GM19025 (cell line): ENCODE measurements around the gene REXO5.
A peak's percentile ranks its signal among the peaks of the same experiment; 100 is the strongest.
"Not testable (repeated sequence)": the region's sequence is repeated elsewhere in the genome, so short reads cannot be mapped to it uniquely, and the experiment has no call there.

Experiments used
- ATAC-seq: cut with Tn5 transposase; IDR thresholded peaks from one replicate; pipeline ENCODE4 v1.9.1; 2021; ENCODE audit warnings: mild to moderate bottlenecking, low read depth, moderate library complexity; ENCODE audit not compliant: unreplicated experiment

REXO5 gene

DNA sequence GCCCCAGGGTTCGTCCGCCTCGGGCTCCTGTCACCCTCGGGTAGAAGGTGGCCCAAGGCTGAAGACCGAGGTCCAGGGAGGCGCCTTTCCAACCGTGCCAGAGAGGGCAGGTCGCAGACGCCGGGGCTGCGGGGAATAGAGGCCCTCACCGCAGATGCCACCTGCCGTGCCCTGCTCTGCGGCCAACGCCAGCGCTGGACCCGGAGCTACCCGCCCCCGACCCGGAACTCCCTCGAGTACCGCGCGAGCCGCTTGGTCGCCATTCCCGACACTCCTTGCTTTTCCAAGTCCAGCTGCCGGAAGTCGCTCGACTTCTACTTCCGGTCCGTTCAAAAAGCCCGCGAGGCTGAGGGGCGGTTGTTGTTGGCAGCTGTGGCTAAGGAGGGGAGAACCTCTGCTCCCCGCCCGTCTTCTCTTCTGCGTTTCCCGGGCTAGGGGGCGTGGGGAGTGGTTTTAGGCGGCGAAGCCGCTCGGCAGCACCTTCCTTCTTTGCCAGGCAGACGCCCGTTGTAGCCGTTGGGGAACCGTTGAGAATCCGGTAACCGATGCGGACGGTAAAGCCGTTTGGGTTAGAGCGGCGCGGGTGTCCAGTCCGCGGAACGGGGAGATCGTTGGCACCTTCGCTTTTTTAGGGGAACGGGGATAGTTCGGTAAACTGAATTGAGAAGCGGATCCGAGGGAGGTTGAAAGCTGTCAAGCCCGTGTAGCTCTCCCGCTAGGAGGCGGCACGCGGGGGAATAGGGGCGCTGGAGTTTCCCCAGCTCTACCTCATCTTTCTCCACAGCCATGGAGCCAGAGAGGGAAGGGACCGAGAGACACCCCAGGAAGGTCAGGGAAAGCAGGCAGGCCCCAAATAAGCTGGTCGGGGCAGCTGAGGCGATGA lies at the start of gene REXO5, which contains the start of gene ERI2:
Gene REXO5, plus strand, starts transcription at position 360 of the 883 bp plus-strand sequence. Its CDS starts 427 bp downstream, at position 787.
Gene ERI2, minus strand, starts transcription at position 305 of the 883 bp plus-strand sequence. Its CDS starts 42 bp downstream, at position 263.
- ATAC-seq, result peak; percentile 77

DNA sequence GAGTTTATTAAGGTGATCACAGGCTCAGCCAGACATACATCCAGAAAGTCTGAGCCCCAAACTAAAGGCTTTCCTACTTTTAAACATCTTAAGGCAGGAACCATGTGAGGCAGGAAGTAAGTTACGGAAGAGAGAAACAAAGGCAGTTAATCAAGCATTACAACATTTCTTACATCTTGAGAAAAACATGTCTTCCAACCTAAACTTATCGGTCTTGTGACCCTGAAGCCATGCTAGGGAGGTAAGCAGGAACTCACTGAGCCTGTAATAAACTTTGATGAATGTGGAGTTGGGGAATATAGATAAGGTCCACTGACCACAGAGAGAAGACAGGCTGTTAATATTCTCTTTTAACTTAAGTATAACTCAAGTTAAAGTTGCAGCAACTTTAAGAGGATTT lies 46.0 kb upstream of the REXO5 start:
- ATAC-seq, result no peak

DNA sequence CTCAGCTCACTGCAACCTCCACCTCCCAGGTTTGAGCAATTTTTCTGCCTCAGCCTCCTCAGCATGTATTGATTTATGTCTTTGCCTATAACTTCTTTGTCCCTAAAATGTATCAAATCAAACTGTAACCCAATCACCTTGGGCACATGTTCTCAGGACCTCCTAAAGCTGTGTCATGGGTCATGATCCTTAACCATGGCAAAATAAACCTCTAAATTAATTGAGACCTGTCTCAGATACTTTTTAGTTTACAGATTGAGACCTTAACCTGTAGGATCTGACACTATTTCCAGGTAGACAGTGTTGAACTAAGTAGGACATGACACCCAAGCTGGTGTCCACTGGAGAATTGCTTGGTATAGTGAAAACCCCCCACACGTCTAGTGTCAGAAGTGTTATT lies 45.2 kb upstream of the REXO5 start:
- no peak for ATAC-seq

DNA sequence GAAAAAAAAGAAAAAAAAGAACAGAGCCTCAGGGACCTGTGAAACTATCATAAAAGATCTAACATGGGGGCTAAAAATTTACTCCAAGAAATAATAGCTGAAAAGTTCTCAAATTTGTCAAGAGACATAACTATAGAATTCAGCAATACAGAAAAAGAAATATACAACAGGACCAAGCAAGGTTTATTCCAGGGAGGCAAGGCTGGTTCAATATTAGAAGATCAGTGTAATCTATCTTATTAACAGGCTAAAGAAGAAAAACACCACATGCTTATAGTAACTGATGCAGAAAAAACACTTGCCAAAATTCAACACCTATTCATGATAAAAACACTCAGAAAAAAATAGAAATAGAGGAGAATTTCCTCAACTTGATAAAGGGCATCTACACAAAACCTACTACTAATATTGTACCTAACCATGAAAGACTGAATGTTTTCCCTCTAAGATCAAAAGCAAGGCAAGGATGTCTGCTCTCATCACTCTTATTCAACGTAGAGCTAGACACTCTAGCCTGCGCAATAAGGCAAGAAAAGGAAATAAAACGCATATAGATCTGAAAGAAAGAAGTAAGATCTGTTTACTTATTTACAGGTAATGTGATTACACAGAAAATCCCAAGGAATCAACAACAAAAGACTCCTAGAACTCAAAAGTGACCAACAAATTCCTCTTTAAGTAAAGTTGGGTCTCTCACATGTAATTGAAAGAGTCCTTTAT lies 43.8 kb upstream of the REXO5 start:
- ATAC-seq, result no peak

DNA sequence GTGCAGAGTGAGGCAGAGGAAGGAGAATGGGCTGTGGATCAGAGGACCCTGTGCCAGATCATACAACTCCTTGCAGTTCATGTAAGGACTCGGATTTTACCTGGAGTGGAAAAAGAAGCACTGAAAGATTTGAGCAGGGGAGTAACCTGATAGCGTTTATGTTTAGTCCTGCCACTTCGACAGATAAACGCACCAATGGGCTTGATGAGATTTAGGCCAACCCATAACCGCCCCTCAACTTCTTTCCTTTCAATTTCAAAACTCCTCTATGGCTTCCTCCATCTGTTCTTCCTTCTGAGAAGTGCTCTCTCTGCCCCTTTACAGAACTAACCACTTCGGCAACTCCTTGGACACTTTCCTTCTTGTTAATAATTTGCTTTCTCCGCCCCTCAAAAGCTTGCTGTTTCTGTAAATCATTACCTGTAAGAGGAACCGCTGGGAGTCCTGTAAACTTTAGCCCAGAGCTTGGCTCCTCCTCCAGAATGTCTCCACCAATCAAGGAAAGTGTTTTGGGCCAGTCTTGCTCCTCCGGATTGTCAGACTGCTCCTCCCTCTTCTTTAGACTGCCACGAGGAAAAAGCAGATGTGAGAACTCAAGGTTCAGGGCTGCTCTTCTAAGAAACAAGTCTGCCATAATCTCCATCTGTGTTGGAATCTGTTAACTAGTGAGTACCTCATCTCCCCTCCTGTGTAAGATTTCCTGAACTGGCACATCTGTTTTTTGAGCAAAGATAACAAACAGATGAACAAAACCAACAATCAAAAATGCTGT lies 42.7 kb upstream of the REXO5 start, which contains the start of gene ACSM3:
Gene ACSM3, plus strand, starts transcription at position 554 of the 772 bp plus-strand sequence. CDS start 6,021 bp downstream, outside the sequence.
- ATAC-seq, result peak; percentile 95

DNA sequence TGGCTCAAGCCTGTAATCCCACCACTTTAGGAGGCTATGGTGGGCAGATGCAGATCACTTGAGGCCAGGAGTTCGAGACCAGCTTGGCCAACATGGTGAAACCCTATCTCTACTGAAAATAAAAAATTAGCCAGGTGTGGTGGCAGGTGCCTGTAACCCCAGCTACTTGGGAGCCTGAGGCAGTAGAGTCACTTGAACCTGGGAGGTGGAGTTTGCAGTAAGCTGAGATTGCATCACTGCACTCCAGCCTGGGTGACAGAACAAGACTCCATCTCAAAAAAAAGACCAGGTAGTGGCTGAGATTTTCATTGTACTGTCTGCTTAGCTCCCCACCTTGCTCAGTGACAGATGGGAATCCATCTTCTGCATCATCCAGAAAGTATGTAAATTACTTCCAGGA lies 41.9 kb upstream of the REXO5 start:
- ATAC-seq, result not testable (repeated sequence)

- no peak for ATAC-seq
These were observed 40.6 kb upstream of the REXO5 start for GRCh38 chr16:20765732-20766131.

GRCh38 chr16:20766294-20766693 lies 40.0 kb upstream of the REXO5 start:
- no peak for ATAC-seq

GRCh38 chr16:20767577-20767976 lies 38.8 kb upstream of the REXO5 start:
- no peak for ATAC-seq

- no peak for ATAC-seq
These were observed 38.2 kb upstream of the REXO5 start for GRCh38 chr16:20768121-20768520.

- ATAC-seq, result no peak
These were observed 37.5 kb upstream of the REXO5 start for GRCh38 chr16:20768818-20769217.

DNA sequence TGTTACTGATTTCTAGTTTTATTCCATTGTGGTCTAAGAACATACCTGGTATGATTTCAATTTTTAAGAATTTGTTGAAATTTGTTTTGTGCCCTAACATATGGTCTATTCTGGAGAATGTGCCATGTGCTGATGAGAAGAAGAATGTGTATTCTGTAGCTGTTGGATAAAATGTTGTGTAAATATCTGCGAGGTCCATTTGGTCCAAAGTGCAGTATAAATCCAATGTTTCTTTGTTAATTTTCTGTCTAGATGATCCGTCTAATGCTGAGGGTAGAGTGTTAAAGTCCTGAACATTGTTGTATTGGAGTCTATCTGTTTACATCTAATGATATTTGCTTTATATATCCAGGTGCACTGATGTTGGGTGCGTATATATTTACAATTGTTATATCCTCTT lies 32.6 kb upstream of the REXO5 start:
- no peak for ATAC-seq

GRCh38 chr16:20774703-20775362 lies 31.5 kb upstream of the REXO5 start:
- no peak for ATAC-seq

DNA sequence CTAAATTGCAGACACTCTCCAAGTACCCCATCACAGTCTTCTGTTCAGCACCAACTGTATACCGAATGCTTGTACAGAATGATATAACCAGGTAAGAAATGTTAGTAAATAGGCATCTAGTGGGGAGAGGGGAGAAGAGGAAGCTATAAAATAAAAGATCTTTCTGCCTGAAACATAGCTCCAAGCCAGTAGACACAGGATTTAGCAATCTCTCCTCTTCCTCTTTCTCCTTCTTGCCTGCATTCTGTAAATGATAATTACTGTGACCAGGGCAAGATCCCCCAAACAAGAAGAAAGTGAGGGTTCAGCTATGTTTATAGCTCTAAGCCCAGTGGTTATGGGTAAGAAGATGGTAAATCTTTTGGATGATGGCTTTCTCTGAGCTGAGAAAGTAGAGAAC lies 24.6 kb upstream of the REXO5 start:
- no peak for ATAC-seq

DNA sequence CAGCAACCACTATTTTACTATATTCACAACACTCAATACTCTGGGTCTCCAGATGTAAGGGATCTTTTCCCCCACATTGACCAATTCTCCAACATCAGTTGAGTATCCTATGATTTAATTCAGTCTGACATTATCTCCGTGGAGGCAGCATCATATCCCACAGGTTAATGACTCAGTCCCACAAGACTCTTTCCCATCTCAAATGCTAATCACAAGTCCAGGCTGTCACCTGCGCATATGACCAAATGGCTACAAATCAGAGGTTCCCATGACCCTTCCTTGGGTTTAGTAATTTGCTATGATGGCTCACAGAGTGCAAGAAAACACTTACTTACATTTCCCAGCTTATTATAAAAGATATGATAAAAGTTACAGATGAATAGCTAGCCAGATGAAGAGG lies 23.9 kb upstream of the REXO5 start:
- ATAC-seq, result no peak

DNA sequence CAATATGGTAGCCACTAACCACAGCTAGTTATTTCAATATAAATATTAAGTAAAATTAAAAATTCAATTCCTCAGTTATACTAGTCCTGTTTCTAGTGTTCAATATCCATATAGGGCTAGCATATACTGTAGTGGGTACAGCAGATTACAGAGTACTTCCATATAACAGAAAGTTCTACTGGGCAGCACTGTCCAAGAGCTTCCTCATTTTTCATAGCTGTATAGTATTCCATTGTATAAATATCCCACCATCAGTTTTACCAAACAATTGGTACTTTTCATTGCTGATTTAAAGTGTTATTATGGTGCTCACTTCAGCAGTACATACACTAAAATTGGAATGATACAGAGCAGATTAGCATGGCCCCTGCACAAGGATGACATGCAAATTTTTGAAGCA lies 22.1 kb upstream of the REXO5 start:
- no peak for ATAC-seq

DNA sequence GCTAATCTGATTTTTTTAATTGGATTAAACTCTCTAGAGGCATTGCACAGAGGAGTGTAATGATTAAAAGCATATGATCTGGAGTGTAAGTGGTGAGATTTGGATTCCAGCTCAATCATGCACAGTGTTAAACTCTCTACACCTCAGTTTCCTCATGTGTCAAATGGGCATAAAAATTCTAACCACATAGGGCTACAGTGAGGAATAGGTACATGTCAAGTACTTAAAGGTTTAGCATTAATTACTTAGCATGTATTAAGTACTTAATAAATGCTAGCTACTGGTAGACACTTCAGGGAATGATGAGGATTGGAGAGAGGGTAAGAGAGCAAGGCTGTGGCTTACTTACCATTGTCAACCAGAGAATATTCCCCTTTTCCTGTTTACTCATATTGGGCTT lies 17.2 kb upstream of the REXO5 start:
- ATAC-seq, result no peak

DNA sequence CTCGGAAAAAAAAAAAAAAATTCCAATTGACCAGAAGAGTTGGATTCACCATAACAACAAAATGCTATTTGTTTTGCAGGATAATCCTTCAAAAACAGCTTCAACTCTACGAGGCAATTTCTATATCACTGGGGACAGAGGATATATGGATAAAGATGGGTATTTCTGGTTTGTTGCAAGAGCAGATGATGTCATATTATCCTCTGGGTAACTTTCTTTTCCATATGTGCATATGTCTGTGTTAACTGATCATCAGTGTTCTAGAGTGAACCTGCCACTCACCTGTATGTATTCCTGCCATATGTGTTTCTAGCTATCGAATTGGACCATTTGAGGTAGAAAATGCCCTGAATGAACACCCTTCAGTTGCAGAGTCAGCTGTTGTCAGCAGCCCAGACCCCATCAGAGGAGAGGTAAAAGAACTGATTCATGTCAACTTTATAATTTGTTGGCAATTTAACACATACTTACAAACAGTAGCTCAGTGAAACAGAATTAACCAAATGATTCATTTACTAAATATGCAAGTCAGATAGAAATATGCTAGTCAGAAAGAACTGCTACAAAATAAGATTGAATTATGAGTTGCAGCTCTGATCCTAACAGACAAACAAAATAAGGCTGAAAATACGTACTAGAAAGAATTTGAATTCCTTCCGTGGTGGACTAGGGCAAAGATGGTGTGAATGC lies 14.3 kb upstream of the REXO5 start:
- ATAC-seq, result no peak

DNA sequence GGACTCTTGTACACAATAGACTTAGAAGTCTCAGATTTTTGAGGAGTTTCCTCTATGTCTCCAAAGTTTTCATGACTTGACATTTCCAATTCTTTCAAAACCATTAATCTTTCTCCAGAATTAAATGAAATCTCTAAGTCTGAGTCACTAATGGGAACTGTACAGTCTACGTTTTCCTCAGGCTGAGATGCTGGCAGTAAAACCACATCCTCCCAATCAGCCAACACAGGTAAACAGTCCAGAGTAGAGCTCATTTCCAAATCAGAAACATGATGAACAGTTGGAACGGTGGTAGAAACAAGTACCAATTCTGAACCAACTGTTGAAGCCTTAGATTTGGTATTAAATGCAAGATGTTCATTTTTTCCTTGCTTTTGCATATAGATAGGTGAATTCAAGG lies 8.0 kb upstream of the REXO5 start:
- no peak for ATAC-seq

- ATAC-seq, result no peak
These were observed 6.7 kb upstream of the REXO5 start for GRCh38 chr16:20799599-20799998.
